Measurements from ENCODE around the gene HPCAL4. TPM values are rescaled to one million over a fixed set of nuclear protein-coding genes. Genes with fewer than 3 reads are reported as not detected.

The HPCAL4 gene
- polyA plus RNA-seq, 2 of the 4 experiments (the other 2 are of a cell fraction), result 0.09 to 0.14 TPM

- ATAC-seq (no peak), FAIRE-seq (no peak), DNase-seq (ENCODE audit: low read depth in 1 of 2, low spot score in 1 of 2) (no peak)
- Histone ChIP-seq H3K4me3 (no peak overlapping the region), H3K27ac (no peak overlapping the region), H3K4me1 (no peaks in the 10 kb centered on the region), H3K9me3 (no peaks in the 10 kb centered on the region), H3K4me2 (no peak overlapping the region)
- ChIA-PET CTCF (interaction anchor here (1.3 to 1.7 kb wide), 2 partner anchors 19 to 24 kb away, joined by 3 to 5 read pairs; no protein-coding TSS in a partner anchor), POLR2A (no interaction called here)
- TF ChIP-seq NFE2L2 (conservative IDR thresholded peaks at IDR 0.05; ENCODE audit: low read length) (no peak), FOXS1 (CRISPR knock-in tag; IDR thresholded peaks at IDR 0.05) (no peak), PBX3 (IDR thresholded peaks at IDR 0.05) (no peak), HOXB5 (CRISPR knock-in tag; IDR thresholded peaks at IDR 0.05) (no peak), BCL3 (IDR thresholded peaks at IDR 0.05) (no peak), ZNF302 (CRISPR knock-in tag; IDR thresholded peaks at IDR 0.05) (no peak), KDM1A (IDR thresholded peaks at IDR 0.05; ENCODE audit: low read depth) (no peak)
- WGBS (ENCODE audit: missing lambda C conversion rate), result 97% methylated on average over 11 of the region's 11 CpGs
These were observed 62.4 kb downstream of the HPCAL4 start for GRCh38 chr1:39628807-39629350.

Small RNA genes within 50 kb of the gene (small RNA-seq; reads per million reads assigned to genes)
- gene RNU7-121P, result 0 reads per million in 6 experiments

Other genes starting within 250 kb of the HPCAL4 start
- gene BMP8A, start 199.8 kb downstream of the HPCAL4 start, polyA plus RNA-seq (2011; rRNA removed), result 0.08 TPM in 1 of 2 replicates, not detected in the other
- gene BMP8A, start 199.8 kb downstream of the HPCAL4 start, polyA plus RNA-seq (2017; fragmentation: RNase III; extraction: RNeasy Plus Mini Kit Qiagen cat#74134 plus additional on column Dnase treatment), result 0.13 to 0.22 TPM in 2 of 3 replicates, not detected in the other
- gene PABPC4, start 114.6 kb downstream of the HPCAL4 start, polyA plus RNA-seq (2011; rRNA removed), result 55.1 and 75.3 TPM in 2 replicates
- 131 to 138 TPM (median 131 TPM) in 3 replicates for gene PABPC4, start 114.6 kb downstream of the HPCAL4 start, polyA plus RNA-seq (2017; fragmentation: RNase III; extraction: RNeasy Plus Mini Kit Qiagen cat#74134 plus additional on column Dnase treatment)
- 2.2 and 2.9 TPM in 2 replicates for gene HEYL, start 51.8 kb downstream of the HPCAL4 start, polyA plus RNA-seq (2011; rRNA removed)
- gene HEYL, start 51.8 kb downstream of the HPCAL4 start, polyA plus RNA-seq (2017; fragmentation: RNase III; extraction: RNeasy Plus Mini Kit Qiagen cat#74134 plus additional on column Dnase treatment), result 2.0 to 2.3 TPM (median 2.2 TPM) in 3 replicates
- gene NT5C1A, start 19.3 kb downstream of the HPCAL4 start, polyA plus RNA-seq (2011; rRNA removed), result not detected in 2 replicates
- not detected in 3 replicates for gene NT5C1A, start 19.3 kb downstream of the HPCAL4 start, polyA plus RNA-seq (2017; fragmentation: RNase III; extraction: RNeasy Plus Mini Kit Qiagen cat#74134 plus additional on column Dnase treatment)
- 66.1 and 75.6 TPM in 2 replicates for gene PPIE, start 47.4 kb upstream of the HPCAL4 start, polyA plus RNA-seq (2011; rRNA removed)
- gene PPIE, start 47.4 kb upstream of the HPCAL4 start, polyA plus RNA-seq (2017; fragmentation: RNase III; extraction: RNeasy Plus Mini Kit Qiagen cat#74134 plus additional on column Dnase treatment), result 45.7 to 46.7 TPM (median 46.6 TPM) in 3 replicates
- gene OXCT2, start 79.9 kb upstream of the HPCAL4 start, polyA plus RNA-seq (2011; rRNA removed), result 0.21 and 0.36 TPM in 2 replicates
- 0.23 to 0.41 TPM (median 0.33 TPM) in 3 replicates for gene OXCT2, start 79.9 kb upstream of the HPCAL4 start, polyA plus RNA-seq (2017; fragmentation: RNase III; extraction: RNeasy Plus Mini Kit Qiagen cat#74134 plus additional on column Dnase treatment)
- 3.1 and 3.4 TPM in 2 replicates for gene BMP8B, start 97.4 kb upstream of the HPCAL4 start, polyA plus RNA-seq (2011; rRNA removed)
- 2.3 to 2.7 TPM (median 2.5 TPM) in 3 replicates for gene BMP8B, start 97.4 kb upstream of the HPCAL4 start, polyA plus RNA-seq (2017; fragmentation: RNase III; extraction: RNeasy Plus Mini Kit Qiagen cat#74134 plus additional on column Dnase treatment)
- gene TRIT1, start 192.1 kb upstream of the HPCAL4 start, polyA plus RNA-seq (2011; rRNA removed), result 22.8 and 25.3 TPM in 2 replicates
- gene TRIT1, start 192.1 kb upstream of the HPCAL4 start, polyA plus RNA-seq (2017; fragmentation: RNase III; extraction: RNeasy Plus Mini Kit Qiagen cat#74134 plus additional on column Dnase treatment), result 13.6 to 15.0 TPM (median 13.9 TPM) in 3 replicates
- 1.3 and 1.5 TPM in 2 replicates for gene MYCL, start 210.5 kb upstream of the HPCAL4 start, polyA plus RNA-seq (2011; rRNA removed)
- gene MYCL, start 210.5 kb upstream of the HPCAL4 start, polyA plus RNA-seq (2017; fragmentation: RNase III; extraction: RNeasy Plus Mini Kit Qiagen cat#74134 plus additional on column Dnase treatment), result 0.62 to 0.68 TPM (median 0.67 TPM) in 3 replicates